HL-60 (cell line): ENCODE data around the gene MTREX.

Source experiments
- DNase-seq, 2 experiments: peaks; one replicate each; pipeline ENCODE4 v3.0.0-alpha.2; 2010 to 2020; ENCODE audit warnings: low read depth in 1 of 2, low spot score in 1 of 2
- H3K27ac ChIP-seq: fragments of 250-450 bp; sonication (Bioruptor Pico); replicated peaks from 2 replicates; pipeline ENCODE4 v1.5.1; 2020; ENCODE audit warnings: mild to moderate bottlenecking, moderate library complexity
- H3K27me3 ChIP-seq: fragments of 250-450 bp; sonication (Bioruptor Pico); 2 replicates; pipeline ENCODE4 v1.5.1; 2021; ENCODE audit warnings: mild to moderate bottlenecking, moderate library complexity; ENCODE audit not compliant: insufficient read depth, poor library complexity, severe bottlenecking
- H3K4me3 ChIP-seq: replicated peaks from 2 replicates; pipeline ENCODE4 v1.5.1; 2011; ENCODE audit warnings: mild to moderate bottlenecking, control low read depth, low read length; ENCODE audit not compliant: insufficient read depth
- GABPA ChIP-seq: IDR thresholded peaks from 2 replicates; pipeline ENCODE4 v1.6.1; 2012; ENCODE audit warnings: low read depth
- POLR2AphosphoS5 ChIP-seq: IDR thresholded peaks from 2 replicates; pipeline ENCODE4 v1.6.1; 2012; ENCODE audit warnings: low read depth
- SPI1 ChIP-seq: IDR thresholded peaks from 2 replicates; pipeline ENCODE4 v1.6.1; 2012; ENCODE audit warnings: low read depth, mild to moderate bottlenecking, borderline replicate concordance
- TF ChIP-seq, protein P1 (sequence below): IDR thresholded peaks from 2 replicates; pipeline ENCODE4 v1.6.1; 2012; ENCODE audit warnings: low read depth; ENCODE audit not compliant: insufficient replicate concordance
- TF ChIP-seq, protein P2 (sequence below): IDR thresholded peaks from one replicate; pipeline ENCODE4 v1.5.1; 2011; ENCODE audit warnings: low read length, control low read depth, inconsistent platforms; ENCODE audit not compliant: insufficient read depth

MTREX gene

DNA sequence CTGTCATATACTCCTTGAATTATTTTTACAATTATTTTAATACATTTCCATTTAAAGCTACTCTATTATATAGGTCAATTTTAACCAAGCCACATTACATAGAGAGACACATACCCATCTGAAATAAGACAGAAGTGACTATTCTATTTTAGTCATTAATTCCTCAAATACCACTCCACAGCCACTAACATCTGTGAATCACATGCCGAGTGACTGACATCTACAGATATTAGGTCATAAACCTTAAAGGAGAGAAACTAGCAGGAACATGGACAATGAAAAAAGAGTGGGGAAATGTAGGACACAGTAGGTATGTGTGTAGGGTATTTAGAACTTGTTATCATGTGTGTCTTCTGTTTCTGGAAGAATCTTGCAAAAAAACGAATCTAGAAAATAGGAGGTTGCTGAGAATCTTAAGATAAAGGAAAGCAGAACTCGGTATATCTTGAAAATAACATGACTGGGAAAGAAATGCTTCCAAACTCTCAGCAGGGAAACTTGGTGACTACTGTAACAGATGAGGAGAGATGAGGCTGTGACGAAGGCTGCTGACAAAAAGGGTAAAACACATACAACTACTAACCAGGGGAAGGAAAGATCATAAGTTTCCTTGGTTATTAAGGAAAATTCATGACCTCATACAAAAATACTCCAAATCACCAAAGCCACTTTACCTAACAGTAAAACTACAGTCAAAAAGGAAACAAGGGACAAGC, 142.4 kb downstream of the MTREX start:
- H3K4me3 ChIP-seq = no peak overlapping the region
- TF ChIP-seq, protein P1, sequence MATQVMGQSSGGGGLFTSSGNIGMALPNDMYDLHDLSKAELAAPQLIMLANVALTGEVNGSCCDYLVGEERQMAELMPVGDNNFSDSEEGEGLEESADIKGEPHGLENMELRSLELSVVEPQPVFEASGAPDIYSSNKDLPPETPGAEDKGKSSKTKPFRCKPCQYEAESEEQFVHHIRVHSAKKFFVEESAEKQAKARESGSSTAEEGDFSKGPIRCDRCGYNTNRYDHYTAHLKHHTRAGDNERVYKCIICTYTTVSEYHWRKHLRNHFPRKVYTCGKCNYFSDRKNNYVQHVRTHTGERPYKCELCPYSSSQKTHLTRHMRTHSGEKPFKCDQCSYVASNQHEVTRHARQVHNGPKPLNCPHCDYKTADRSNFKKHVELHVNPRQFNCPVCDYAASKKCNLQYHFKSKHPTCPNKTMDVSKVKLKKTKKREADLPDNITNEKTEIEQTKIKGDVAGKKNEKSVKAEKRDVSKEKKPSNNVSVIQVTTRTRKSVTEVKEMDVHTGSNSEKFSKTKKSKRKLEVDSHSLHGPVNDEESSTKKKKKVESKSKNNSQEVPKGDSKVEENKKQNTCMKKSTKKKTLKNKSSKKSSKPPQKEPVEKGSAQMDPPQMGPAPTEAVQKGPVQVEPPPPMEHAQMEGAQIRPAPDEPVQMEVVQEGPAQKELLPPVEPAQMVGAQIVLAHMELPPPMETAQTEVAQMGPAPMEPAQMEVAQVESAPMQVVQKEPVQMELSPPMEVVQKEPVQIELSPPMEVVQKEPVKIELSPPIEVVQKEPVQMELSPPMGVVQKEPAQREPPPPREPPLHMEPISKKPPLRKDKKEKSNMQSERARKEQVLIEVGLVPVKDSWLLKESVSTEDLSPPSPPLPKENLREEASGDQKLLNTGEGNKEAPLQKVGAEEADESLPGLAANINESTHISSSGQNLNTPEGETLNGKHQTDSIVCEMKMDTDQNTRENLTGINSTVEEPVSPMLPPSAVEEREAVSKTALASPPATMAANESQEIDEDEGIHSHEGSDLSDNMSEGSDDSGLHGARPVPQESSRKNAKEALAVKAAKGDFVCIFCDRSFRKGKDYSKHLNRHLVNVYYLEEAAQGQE = no peak
- TF ChIP-seq, protein P2, sequence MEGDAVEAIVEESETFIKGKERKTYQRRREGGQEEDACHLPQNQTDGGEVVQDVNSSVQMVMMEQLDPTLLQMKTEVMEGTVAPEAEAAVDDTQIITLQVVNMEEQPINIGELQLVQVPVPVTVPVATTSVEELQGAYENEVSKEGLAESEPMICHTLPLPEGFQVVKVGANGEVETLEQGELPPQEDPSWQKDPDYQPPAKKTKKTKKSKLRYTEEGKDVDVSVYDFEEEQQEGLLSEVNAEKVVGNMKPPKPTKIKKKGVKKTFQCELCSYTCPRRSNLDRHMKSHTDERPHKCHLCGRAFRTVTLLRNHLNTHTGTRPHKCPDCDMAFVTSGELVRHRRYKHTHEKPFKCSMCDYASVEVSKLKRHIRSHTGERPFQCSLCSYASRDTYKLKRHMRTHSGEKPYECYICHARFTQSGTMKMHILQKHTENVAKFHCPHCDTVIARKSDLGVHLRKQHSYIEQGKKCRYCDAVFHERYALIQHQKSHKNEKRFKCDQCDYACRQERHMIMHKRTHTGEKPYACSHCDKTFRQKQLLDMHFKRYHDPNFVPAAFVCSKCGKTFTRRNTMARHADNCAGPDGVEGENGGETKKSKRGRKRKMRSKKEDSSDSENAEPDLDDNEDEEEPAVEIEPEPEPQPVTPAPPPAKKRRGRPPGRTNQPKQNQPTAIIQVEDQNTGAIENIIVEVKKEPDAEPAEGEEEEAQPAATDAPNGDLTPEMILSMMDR = no peak
- TF ChIP-seq SPI1 (no peak), GABPA (no peak), POLR2AphosphoS5 (no peak)
- no peak for DNase-seq
- H3K27me3 ChIP-seq = no peaks in the 10 kb centered on the region
- H3K27ac ChIP-seq = no peak overlapping the region

DNA sequence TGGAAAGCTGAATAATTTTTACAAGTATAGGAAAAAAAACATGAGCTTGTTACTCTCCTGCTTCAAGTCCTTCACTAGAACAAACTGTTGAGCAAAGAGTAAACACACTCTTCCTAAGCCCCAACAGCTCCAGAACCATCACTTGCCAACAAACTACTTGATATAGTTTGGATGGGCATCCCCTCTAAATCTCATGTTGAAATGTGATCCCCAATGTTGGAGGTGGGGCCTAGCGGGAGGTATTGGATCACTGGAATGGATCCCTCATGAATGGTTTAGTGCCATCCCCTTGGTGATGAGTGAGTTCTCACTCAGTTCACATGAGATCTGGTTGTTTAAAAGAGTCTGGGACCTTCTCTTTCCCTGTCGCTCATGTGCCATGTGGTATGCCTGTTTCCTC, 144.2 kb downstream of the MTREX start:
- Histone ChIP-seq H3K4me3 (no peak overlapping the region), H3K27ac (no peak overlapping the region), H3K27me3 (no peaks in the 10 kb centered on the region)
- no peak for DNase-seq
- TF ChIP-seq GABPA = no peak
- TF ChIP-seq POLR2AphosphoS5 = no peak
- TF ChIP-seq, protein P2 = no peak

DNA sequence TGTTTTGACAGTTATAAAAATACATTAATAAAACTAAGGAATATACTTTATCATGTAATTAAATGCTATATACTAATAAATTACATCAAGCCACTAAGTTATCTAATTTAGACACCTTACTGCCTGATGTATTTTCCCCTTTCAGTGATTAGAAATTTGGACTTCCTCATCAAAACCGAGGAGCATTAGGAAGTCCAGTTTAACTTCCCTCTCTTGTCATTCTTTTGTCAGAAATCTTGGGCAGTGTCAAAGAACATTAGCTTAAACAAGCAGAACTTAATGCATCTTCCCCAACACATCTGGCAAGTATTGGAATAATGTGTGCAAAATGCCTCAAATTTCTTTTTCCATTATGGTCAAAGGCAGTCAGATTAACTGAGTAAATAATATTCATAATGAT, 145.4 kb downstream of the MTREX start:
- H3K27ac ChIP-seq = no peak overlapping the region
- no peak for DNase-seq
- TF ChIP-seq, protein P1 = no peak
- TF ChIP-seq POLR2AphosphoS5 = no peak
- no peak for TF ChIP-seq SPI1
- TF ChIP-seq, protein P2 = no peak
- TF ChIP-seq GABPA = no peak
- H3K27me3 ChIP-seq = no peaks in the 10 kb centered on the region
- H3K4me3 ChIP-seq = no peak overlapping the region

DNA sequence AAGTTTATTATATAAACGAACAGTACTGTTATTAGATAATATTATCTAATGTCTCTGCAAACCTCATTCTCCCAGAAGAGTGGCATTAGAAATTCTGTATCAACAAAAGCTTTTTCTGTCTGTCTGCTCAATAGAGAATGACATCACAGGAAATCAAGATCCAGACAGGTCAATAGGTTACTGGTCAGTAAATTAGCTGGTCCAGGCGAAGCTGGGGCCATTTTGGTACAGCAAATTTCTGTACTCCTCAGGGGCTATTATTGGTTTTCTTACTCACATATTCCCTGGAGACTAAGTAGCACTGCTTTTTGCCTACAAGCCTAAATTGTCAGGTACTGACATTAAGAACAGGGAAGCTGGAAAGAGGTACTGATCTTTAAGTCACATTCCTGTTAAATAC, 146.5 kb downstream of the MTREX start:
- Histone ChIP-seq H3K4me3 (no peak overlapping the region), H3K27me3 (no peaks in the 10 kb centered on the region), H3K27ac (no peak overlapping the region)
- DNase-seq = no peak
- TF ChIP-seq, protein P2 = no peak
- TF ChIP-seq GABPA = no peak
- TF ChIP-seq, protein P1 = no peak
- no peak for TF ChIP-seq POLR2AphosphoS5
- no peak for TF ChIP-seq SPI1
